ENCODE data around the gene FIZ1.

FIZ1 gene, protein sequence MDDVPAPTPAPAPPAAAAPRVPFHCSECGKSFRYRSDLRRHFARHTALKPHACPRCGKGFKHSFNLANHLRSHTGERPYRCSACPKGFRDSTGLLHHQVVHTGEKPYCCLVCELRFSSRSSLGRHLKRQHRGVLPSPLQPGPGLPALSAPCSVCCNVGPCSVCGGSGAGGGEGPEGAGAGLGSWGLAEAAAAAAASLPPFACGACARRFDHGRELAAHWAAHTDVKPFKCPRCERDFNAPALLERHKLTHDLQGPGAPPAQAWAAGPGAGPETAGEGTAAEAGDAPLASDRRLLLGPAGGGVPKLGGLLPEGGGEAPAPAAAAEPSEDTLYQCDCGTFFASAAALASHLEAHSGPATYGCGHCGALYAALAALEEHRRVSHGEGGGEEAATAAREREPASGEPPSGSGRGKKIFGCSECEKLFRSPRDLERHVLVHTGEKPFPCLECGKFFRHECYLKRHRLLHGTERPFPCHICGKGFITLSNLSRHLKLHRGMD

DNA sequence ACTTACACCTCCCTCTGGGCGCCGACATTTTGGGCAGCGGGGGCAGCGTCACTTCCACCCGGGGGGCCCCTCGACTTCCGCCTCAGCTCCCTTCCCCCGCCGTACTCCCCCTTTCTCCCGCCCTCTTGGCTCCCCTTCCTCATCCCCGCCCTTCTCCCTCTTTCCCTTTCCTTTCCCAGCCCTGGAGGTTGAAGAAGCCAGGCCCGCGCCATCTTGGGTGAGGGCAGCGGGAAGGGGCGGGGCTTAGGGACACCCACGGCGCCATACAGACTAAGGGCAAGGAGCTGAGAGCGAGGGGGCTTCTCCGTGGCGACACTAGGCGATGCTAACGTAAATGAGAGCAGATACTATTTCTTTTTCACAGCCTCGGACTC is at the start of gene FIZ1:
Gene FIZ1 (minus strand): TSS at position 50 of the 374 bp plus-strand sequence. CDS start 1,652 bp downstream, outside the sequence.
- DNase-seq: peak; percentile 97

DNA sequence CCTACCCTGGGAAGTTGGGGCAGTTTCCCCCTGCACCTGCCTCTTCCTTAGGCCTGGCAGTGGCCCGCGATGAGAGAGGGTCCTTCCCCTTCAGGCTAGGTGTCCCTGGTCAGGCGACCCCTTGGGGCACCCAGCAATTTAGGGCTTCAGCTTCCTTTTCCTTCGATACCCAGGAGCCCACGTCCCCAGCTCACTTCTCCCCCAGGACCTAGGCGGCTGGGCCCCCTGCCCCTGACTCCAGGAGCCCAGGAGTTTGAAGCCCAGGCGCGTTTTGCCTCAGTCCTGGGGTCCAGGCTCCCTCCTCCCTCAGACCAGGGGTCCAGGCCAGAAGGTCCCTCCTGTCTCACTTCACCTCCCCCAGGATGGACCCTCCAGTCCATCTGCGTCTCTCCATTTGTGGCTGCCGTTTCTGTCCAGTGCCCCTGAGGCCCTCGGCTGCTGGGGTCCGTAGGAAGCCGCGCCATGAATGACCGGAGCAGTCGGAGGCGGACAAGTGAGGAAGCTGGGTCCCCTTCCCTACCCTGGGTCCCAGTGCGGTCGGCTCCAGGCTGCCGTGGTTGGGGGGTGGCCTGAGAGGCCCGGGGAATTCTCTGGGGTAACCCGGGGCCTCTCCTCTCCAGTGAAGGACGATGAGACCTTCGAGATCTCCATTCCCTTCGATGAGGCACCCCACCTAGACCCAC is 49.4 kb upstream of the FIZ1 start:
- no peak for DNase-seq

DNA sequence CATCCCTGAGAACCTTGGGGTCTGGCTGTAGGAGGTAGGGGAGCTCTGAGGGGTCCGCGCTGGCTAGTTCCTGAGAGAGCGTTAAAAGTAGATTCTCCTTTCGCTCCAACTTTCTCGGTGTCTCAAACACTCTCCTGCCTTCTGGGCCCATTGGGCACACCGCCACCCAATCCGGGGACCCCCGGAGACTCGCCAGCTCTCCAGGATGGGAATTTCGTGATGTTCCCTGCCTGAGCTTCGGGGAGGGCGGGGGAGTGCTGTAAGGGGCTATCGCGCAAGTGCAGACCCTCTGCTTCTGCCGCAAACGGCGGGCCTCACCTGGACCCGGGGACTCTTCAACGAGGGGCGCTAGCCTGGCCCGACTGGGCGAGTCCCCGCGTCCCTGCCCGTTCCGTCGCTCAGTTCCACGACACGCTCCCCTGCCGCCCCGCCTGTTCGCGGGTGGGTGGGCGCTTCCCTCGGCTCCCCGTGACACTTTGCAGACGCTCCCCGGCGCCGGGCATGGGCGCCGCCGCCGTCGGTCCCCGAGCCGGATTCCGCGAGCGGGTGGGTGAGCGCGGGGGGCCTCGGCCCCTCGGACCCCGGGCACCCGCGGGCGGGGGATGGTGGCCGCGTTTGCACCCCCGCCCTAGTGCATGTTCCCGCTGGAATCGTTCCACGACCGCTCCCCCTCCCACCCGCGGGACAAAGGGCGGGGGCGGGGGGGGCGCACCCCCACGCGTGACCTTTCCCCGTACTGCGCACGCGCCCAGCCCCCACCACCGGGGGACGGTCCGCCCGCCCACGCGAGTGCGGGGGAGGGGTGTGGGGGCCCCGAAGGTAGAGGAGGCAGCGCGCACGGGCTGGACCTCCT is 48.6 kb upstream of the FIZ1 start, which contains the start of gene CCDC106:
Gene CCDC106 (plus strand): TSS at position 481 of the 853 bp plus-strand sequence. CDS start 835 bp downstream, outside the sequence.
- peak; percentile 47 for DNase-seq

DNA sequence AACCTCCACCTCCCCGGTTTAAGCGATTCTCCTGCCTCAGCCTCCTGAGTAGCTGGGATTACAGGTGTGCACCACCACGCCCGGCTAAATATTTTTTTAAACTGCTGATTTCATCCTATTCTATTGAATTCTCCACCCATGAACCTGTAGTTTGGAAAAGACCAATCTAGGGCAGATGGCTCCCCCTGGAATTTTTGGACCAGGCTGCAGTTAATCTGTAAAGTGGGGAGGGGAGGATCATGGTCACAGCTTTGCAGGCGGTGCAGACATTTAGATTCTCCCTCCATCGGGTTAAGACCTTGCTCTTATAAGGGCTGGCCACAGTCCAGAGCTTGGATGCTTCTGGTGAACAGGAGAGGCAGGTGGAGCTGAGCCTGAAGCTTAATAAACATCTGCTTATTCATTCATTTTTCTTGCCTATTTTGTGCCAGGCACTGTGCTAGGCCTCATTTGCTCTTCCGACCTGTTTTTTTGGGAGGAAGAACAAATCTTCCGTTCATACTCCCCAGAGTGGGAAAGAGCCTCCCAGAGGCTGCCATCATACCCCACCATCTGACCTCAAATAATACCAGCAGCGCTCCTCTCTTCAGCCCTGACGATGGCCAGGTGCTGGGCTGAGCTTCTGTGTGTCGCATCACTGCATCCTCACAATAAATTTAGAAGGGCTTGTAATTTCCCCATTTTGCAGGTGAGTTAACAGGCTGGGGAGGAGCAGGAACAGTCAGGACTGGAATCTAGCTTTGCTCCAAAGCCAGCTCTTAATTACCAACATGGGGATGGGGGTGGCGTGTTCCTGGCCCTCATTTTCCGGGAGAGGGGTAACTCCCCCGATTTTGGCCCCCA is 47.8 kb upstream of the FIZ1 start:
- DNase-seq: no peak

DNA sequence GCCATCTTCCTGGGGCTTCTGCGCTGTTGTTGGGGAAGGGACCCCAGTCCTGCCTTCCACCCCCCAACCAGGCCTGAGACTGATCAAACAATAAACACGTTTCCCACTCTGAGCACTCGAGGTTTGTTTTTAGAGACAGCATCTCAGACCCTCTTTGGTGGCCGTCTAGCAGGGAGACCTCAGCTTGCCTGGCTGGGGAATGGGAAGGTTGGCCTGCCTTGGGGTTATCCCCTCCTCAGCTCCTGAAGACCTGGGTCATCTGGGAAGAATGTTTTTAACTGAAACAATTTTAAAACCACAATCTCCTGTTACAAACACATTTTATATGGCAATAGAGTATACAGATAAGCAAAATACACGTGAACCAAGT is 46.2 kb upstream of the FIZ1 start:
- DNase-seq: no peak

DNA sequence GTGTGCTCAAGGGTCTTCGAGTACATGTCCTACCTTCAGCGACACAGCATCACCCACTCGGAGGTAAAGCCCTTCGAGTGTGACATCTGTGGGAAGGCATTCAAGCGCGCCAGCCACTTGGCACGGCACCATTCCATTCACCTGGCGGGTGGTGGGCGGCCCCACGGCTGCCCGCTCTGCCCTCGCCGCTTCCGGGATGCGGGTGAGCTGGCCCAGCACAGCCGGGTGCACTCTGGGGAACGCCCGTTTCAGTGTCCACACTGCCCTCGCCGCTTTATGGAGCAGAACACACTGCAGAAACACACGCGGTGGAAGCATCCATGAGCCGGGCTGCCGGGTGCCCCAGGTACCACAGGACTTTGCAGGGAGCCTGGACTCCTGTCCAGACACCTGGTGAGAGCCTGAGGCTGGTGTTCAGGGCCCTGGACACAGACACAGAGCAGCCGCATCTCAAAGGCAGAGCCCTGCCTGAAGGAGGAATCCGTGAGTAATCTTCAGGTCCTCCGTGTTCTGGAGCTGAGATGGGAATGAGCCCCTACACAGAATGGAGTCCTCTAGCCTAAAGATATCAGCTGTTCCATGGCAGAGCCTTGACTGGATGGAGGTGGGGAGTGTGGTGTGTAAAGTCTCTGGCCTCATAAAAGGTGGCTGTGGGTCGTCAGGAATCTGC is 45.7 kb upstream of the FIZ1 start:
- DNase-seq: no peak

DNA sequence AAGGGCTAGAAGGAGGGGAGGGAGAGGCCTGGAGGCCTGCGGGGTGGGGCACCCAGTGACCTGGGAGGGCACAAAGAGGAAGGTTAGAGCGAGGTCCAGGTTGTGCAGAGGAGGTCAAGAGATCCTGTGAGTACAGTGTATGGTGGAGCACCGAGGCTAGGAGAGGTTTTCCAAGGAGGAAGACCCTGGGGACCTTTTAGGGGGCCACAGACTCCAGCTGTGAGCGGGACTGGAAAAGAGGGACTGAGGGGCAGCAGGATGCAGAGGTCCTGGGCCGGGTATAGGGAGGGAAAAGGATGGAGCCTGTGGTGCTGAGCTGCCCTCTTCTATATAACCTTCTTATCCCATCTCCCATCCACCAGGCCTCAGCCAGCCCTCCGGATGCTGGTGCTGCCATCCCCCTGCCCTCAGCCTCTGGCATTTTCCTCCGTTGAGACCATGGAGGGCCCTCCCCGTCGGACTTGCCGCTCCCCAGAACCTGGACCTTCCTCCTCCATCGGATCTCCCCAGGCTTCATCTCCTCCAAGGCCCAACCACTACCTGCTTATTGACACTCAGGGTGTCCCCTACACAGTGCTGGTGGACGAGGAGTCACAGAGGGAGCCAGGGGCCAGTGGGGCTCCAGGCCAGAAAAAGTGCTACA is 45.0 kb upstream of the FIZ1 start:
- DNase-seq: no peak

DNA sequence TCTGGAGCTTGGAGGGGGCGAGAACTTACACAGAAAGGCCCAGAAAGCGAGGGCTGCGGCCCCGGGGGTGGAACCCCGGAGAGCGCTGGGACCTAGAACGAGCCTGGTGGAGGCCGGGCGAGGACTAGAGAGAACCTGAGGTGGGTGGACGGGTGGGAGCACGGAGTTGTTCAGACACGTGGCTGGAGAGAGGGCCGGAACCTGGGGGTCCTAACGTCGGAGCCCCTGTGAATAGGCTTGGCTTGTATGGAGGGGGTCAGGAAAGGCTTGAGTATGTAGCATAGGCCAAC is 44.5 kb upstream of the FIZ1 start:
- no peak for DNase-seq

DNA sequence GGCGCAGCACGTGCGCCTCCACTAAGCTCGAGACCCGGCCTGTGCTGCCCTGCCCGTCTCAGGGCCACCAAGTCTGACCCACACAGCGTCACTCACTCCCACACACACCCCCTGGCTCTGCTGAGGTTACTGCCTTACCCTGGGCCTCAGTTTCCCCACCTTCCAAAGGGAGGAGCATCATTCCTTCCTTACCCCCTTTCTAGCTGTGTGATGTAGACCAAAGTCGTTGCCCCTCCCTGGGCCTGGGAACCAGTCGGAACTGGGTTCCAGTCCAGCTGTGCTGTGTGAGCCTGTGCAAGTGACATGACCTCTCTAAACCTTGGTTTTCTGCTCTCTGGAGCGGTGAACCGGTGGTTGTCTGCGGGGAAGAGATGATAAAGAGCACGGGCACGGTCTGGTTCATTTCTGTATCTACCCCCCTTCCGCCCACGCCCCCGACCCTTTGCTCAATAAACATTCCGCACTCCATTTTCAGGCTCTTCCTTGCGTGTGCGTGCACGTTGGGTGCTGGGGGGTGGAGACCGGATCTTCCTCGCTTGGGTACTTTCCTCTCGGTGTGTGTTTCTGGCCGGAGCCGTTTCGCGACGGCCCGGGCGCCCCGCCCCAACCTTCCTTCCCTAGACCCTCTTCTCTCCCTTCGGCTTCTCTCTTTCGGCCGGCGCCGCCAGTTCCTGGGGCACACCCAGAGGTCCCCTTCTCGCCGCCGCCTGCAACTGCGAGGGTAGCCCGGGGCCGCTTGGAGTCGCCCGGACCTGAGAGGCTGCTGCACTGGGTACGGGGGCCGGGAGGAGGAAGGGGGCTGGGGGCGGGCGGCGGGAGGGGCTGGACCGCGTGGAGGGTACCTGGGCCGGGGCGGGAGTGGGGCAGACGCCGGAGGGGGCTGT is 43.9 kb upstream of the FIZ1 start, which contains the start of gene ZNF581:
Gene ZNF581 (plus strand): TSS at position 647 of the 884 bp plus-strand sequence. CDS start 923 bp downstream, outside the sequence.
- DNase-seq: peak; percentile 74

DNA sequence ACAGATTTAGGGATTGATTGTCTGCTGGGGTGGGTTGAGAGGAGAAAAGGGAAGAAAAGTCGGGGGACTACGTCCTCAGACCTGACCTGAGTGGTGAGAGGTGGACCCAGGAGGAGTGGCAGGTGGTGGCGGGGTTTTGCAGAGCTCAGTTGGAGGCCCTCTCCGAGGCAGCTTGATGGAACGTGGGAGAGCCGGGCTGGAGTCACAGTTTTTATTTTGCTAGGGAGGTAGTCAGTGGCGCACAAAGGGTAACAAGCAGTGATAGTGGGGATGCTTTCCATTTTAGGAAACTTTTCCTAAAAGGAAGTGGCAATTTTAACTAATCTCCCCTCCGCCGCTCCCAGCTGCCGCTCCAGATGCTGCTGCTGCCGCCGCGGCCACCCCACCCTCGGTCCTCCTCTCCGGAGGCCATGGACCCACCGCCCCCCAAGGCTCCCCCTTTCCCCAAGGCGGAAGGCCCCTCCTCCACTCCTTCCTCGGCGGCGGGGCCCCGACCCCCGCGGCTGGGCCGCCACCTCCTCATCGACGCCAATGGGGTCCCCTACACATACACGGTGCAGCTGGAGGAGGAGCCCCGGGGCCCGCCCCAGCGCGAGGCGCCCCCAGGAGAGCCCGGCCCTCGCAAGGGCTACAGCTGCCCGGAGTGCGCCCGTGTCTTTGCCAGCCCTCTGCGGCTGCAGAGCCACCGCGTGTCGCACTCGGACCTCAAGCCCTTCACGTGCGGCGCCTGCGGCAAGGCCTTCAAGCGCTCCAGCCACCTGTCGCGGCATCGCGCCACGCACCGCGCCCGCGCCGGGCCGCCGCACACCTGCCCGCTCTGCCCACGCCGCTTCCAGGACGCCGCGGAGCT is 43.1 kb upstream of the FIZ1 start:
- DNase-seq: no peak

DNA sequence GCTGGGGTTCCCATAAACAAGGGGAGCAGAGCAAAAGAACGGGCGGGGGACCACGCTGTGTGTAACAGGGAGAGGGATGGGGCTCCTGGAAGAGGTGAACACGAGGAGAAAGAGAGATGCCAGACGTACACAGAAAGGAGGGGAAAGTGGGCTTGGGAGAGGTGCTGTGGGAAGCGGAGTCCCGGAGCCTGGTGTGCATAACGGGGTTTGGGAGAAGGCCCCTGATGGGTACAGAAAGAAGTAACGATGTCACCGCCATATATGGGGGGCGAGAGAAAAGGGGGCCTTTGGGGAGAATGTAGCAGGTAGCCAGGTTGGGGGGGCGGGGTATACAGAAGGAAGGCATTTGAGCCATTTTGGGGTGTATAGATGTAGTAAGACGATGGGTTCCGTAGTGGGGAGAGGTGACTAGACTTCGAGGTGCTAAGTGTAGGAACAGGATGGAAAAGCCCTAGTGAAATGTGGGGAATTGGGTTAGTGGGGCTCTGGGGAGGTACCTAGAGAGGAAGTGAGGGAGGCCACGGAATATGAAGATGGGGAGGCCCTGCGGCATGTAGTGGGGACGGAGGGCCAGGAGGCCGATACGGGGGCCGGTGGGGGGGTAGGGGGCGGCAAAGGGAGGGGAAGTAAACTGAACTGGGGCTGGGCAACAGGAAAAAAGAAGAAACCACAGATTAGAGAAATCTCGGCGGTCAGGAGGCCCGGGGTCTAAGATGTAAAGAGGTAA is 42.3 kb upstream of the FIZ1 start:
- no peak for DNase-seq

DNA sequence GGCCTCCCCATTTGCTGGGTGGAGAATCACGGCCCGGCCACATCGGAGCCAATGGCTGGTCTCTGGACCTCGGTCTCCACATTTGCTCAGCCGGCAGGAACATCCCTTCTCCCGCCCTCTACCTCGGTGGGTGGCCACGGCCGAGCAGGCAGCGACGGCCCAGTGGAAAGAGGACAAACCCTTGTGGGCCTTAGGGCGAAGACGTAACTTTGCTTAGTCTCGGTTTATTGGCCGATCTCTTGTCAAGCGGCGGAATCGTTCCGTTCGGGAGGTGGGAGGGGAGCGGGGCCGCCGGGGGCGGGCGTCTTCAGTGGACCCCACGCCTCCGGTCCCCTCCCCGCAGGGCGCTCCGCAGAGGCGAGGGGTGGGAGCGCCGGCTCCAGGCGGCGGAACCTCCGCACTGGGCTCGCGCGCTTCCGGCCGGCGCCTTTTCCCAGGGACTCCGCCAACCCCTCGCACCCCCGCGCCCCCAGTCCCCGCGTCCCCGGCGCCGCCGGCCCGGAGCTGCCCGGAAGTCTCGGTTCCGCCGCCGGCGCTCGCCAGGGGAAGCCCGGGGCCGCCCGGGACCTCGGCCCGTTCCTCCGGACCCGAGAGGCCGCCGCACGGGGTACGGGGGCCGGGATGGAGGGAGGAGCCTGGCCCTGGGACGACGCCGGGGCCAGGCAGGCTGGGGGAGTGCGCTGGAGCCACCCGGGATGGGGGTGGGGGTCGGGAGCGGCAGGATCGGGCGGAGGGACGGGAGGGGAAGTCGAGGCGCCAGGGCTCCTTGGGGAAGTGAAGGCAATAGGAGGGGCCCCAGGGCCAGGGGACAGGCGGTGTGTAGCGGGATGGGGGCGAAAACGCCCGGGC is 41.5 kb upstream of the FIZ1 start, which contains the start of gene ZNF580:
Gene ZNF580 (plus strand): TSS at position 426 of the 849 bp plus-strand sequence. CDS start 1,507 bp downstream, outside the sequence.
- DNase-seq: peak; percentile 52

DNA sequence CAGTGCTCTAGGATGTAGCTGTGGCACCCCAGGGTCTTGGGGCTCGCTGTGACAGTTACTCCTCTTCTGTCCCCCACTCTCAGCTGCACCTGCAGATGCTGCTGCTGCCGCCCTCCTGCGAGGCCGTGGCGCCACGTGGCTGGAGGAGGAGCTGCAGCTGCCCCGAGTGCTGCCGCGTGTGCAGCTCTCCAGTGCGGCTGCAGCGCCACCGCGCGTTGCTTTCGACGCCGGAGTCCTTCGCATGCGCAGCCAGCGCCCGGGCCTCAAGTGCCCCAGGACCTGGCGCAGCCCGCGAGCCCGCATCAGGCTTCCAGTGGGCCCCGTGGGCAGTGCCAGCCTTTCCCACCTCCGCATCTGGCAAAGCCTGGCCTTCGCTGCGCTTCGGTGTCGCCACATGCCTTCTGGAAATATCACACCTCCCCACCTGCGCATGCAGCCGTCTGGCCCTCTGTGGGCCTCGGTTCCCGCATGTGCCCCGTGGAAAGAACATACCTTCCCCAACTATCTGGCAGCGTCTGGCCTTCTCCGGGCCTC is 40.8 kb upstream of the FIZ1 start:
- peak; percentile 82 for DNase-seq

DNA sequence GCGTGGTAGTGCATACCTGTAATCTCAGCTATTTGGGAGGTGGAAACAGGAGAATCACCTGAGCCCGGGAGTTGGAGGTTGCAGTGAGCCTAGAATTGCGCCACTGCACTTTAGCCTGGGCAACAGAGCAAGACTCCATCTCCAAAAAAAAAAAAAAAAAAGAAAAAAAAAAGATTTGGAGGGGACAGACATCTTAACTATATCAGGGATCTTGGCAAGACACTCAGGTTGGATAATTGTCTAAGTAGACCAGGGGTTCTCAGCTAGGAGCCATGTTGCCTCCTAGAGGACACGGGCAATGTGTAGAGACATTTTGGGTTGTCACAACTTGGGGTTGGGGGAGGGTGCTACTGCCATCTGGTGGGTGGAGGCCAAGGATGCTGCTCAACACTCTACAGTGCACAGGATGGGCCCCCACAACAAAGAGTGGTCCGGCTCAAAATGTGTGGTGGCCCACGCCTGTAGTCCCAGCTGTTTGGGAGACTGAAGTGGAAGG is 39.6 kb upstream of the FIZ1 start:
- DNase-seq: peak; percentile 63

DNA sequence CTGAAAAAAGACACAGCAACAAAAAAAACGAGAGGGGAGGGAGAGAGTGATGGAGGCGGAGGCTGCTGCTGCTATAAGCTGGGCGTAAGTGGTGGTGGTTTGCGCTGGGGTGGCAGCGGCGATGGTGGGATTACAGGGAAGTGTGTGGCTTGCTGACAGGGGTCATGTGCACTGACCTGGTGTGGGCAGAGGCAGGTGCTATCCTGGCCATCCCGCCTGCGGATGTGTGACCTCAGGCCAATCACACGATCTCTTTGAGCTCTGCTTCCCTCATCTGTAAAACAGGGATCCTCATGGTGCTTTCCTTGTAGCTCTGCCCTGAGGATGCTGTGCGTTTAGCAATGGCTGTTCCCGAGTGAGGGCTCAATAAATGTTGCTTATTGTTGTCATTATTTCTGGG is 38.2 kb upstream of the FIZ1 start:
- no peak for DNase-seq

DNA sequence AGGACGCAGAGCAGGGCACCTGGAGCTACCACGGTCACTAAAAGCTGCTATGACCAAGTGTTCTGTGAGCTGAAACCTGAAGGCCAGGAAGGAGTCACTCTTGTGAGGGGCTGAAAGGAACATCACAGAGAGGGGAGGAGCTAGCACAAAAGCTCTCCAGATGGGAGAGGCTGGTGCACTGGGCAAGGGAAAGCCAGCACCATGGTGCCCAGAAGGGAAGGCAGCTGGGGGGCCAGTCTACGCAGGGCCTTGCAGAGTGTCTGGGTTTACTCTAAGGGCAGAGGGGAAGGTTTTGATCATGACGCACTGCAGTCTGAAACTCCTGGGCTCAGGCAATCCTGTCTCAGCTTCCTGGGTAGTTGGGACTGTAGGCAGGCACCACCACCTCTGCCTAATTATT is 37.4 kb upstream of the FIZ1 start:
- no peak for DNase-seq
